AG09309 (cell line): ENCODE data around the gene RPUSD3.
"Not testable (repeated sequence)": the region's sequence is repeated elsewhere in the genome, so short reads cannot be mapped to it uniquely, and the experiment has no call there.

ENCODE experiments used
- DNase-seq: peaks from one replicate; pipeline ENCODE4 v3.0.0-alpha.2; 2010; ENCODE audit warnings: low read depth
- H3K4me3 ChIP-seq: 2 replicates; pipeline ENCODE4 v1.5.1; 2011; ENCODE audit warnings: mild to moderate bottlenecking, low read depth, low read length, moderate library complexity; ENCODE audit not compliant: control insufficient read depth
- CTCF ChIP-seq: IDR thresholded peaks from 2 replicates; pipeline ENCODE4 v1.5.1; 2011; ENCODE audit warnings: mild to moderate bottlenecking, low read depth, low read length, inconsistent platforms; ENCODE audit not compliant: insufficient read depth, control insufficient read depth; ENCODE audit errors: missing control alignments

RPUSD3 gene

GRCh38 chr3:9855594-9855993 lies 11.8 kb upstream of the RPUSD3 start:
- H3K4me3 ChIP-seq: no peak overlapping the region
- no peak for TF ChIP-seq CTCF
- no peak for DNase-seq

GRCh38 chr3:9854291-9854940 lies 10.6 kb upstream of the RPUSD3 start:
- not testable (repeated sequence) for H3K4me3 ChIP-seq, DNase-seq

- no peak for DNase-seq
- no peak for TF ChIP-seq CTCF
Observed at GRCh38 chr3:9852528-9852927, 8.7 kb upstream of the RPUSD3 start.

GRCh38 chr3:9851926-9852325 lies 8.1 kb upstream of the RPUSD3 start:
- H3K4me3 ChIP-seq, DNase-seq: not testable (repeated sequence)

More at GRCh38 chr3:9852528-9852927, 8.7 kb upstream of the RPUSD3 start:
- H3K4me3 ChIP-seq: no peak overlapping the region

GRCh38 chr3:9851383-9851782 lies 7.6 kb upstream of the RPUSD3 start:
- not testable (repeated sequence) for H3K4me3 ChIP-seq, DNase-seq

- H3K4me3 ChIP-seq, DNase-seq: not testable (repeated sequence)
- peak; percentile 49 for TF ChIP-seq CTCF
Observed at GRCh38 chr3:9848860-9849259, 5.1 kb upstream of the RPUSD3 start.

- H3K4me3 ChIP-seq, DNase-seq: not testable (repeated sequence)
Observed at GRCh38 chr3:9847870-9848269, 4.1 kb upstream of the RPUSD3 start.

- TF ChIP-seq CTCF: no peak
- no peak for DNase-seq
- H3K4me3 ChIP-seq: no peak overlapping the region
Observed at GRCh38 chr3:9846931-9847488, 3.2 kb upstream of the RPUSD3 start.

GRCh38 chr3:9846231-9846630 lies 2.4 kb upstream of the RPUSD3 start:
- no peak overlapping the region for H3K4me3 ChIP-seq
- no peak for TF ChIP-seq CTCF
- DNase-seq: no peak
